Smooth muscle cell (in vitro differentiated cells): ENCODE measurements around the gene NEDD9. TPM values are rescaled to one million over a fixed set of nuclear protein-coding genes. Genes with fewer than 3 reads are reported as not detected.
A peak's percentile ranks its signal among the peaks of the same experiment; 100 is the strongest.

Source experiments
- DNase-seq: peaks from one replicate; lab custom pipeline; 2025; ENCODE audit not compliant: unreplicated experiment; lab: John Stamatoyannopoulos, UW
- H2AFZ ChIP-seq: fragments of 200-600 bp; sonication (generic); 2 replicates; pipeline ENCODE4 v1.6.0; 2016; ENCODE audit warnings: antibody characterized with exemption, low read depth, mild to moderate bottlenecking
- H3F3A ChIP-seq: fragments of 200-600 bp; sonication (generic); 2 replicates; pipeline ENCODE4 v1.6.0; 2017; ENCODE audit warnings: antibody characterized with exemption, low read depth
- H3K27ac ChIP-seq: fragments of 200-600 bp; sonication (generic); 2 replicates; pipeline ENCODE4 v1.5.1; 2016; ENCODE audit warnings: low read depth, mild to moderate bottlenecking
- H3K27me3 ChIP-seq: fragments of 200-600 bp; sonication (generic); 2 replicates; pipeline ENCODE4 v1.6.1; 2016; ENCODE audit warnings: low read depth, mild to moderate bottlenecking
- H3K36me3 ChIP-seq: fragments of 200-600 bp; sonication (generic); 2 replicates; pipeline ENCODE4 v1.5.1; 2016; ENCODE audit warnings: low read depth
- H3K4me1 ChIP-seq: fragments of 200-600 bp; sonication (generic); 2 replicates; pipeline ENCODE4 v1.5.1; 2016; ENCODE audit warnings: low read depth
- H3K4me2 ChIP-seq: fragments of 200-600 bp; sonication (generic); 2 replicates; pipeline ENCODE4 v1.6.0; 2016; ENCODE audit warnings: mild to moderate bottlenecking
- H3K4me3 ChIP-seq: fragments of 200-600 bp; sonication (generic); 2 replicates; pipeline ENCODE4 v1.5.1; 2016; ENCODE audit warnings: mild to moderate bottlenecking
- H3K79me2 ChIP-seq: fragments of 200-600 bp; sonication (generic); 2 replicates; pipeline ENCODE4 v1.6.0; 2016; ENCODE audit warnings: low read depth, mild to moderate bottlenecking
- H3K9ac ChIP-seq: fragments of 200-600 bp; sonication (generic); 2 replicates; pipeline ENCODE4 v1.6.0; 2016; ENCODE audit warnings: low read depth
- H3K9me3 ChIP-seq: fragments of 200-600 bp; sonication (generic); replicated peaks from 2 replicates; pipeline ENCODE4 v1.5.1; 2016; ENCODE audit warnings: low read depth
- H4K20me1 ChIP-seq: fragments of 200-600 bp; sonication (generic); 2 replicates; pipeline ENCODE4 v1.6.0; 2016; ENCODE audit warnings: low read depth
- CTCF ChIP-seq: fragments of 200-600 bp; sonication (generic); IDR thresholded peaks from 2 replicates; pipeline ENCODE4 v1.5.1; 2017; ENCODE audit warnings: borderline replicate concordance, mild to moderate bottlenecking, antibody characterized with exemption; ENCODE audit not compliant: insufficient read depth, poor library complexity, severe bottlenecking
- WGBS: methylation state at CpG from one replicate; pipeline ENCODE4 v1.1.7; 2016; ENCODE audit warnings: low lambda C conversion rate; 5-methylcytosine and 5-hydroxymethylcytosine counted together
- polyA plus RNA-seq: library from polyadenylated mRNA; unstranded; fragments of >200 nt; fragmentation: Nextera tagmentation; extraction: Ambion mirVana; gene quantifications from 2 replicates; pipeline ENCODE4 v1.2.1, GENCODE V29; 2016
- total RNA-seq: library from RNA; depleted of rRNA; stranded (reverse); fragments of >200 nt; gene quantifications from 2 replicates; pipeline ENCODE4 v1.2.3, GENCODE V29; 2014

The NEDD9 gene
- total and polyA plus RNA-seq, 2 experiments from 2014 or later: 85.6 to 127 TPM

- Histone ChIP-seq H3K9me3 (no peaks in the 10 kb centered on the region), H3K79me2 (no peaks in the 10 kb centered on the region), H3K4me1 (peaks cover 9% of the 10 kb centered on the region), H3K4me2 (no peak overlapping the region), H3K4me3 (no peak overlapping the region), H3K27ac (no peak overlapping the region), H2AFZ (peak overlapping the region; percentile 41), H3K27me3 (no peaks in the 10 kb centered on the region), H3K9ac (no peak overlapping the region), H3F3A (peaks cover 5% of the 10 kb centered on the region), H3K36me3 (no peaks in the 10 kb centered on the region), H4K20me1 (no peaks in the 10 kb centered on the region)
- no peak for TF ChIP-seq CTCF
- 55% methylated on average over 6 of the region's 6 CpGs for WGBS
- DNase-seq: no peak
Observed at GRCh38 chr6:11246722-11247121, 14.3 kb upstream of the NEDD9 start.

- no peak overlapping the region for H3K9ac ChIP-seq
- no peaks in the 10 kb centered on the region for H3K36me3 ChIP-seq
- WGBS: 72% methylated on average over 9 of the region's 9 CpGs
- H3K4me1 ChIP-seq: peaks cover 5% of the 10 kb centered on the region
- H2AFZ ChIP-seq: no peak overlapping the region
- no peak overlapping the region for H3K4me2 ChIP-seq
- no peak overlapping the region for H3K27ac ChIP-seq
- H3F3A ChIP-seq: no peaks in the 10 kb centered on the region
- TF ChIP-seq CTCF: no peak
- H3K27me3 ChIP-seq: no peaks in the 10 kb centered on the region
- no peaks in the 10 kb centered on the region for H4K20me1 ChIP-seq
- DNase-seq: no peak
- H3K79me2 ChIP-seq: no peaks in the 10 kb centered on the region
- no peak overlapping the region for H3K4me3 ChIP-seq
- H3K9me3 ChIP-seq: no peaks in the 10 kb centered on the region
Observed at GRCh38 chr6:11245381-11246256, 13.2 kb upstream of the NEDD9 start.

GRCh38 chr6:11244387-11245126, 12.1 kb upstream of the NEDD9 start:
- Histone ChIP-seq H3K4me2 (no peak overlapping the region), H2AFZ (no peak overlapping the region), H3K9me3 (no peaks in the 10 kb centered on the region), H3K79me2 (no peaks in the 10 kb centered on the region), H3F3A (no peaks in the 10 kb centered on the region), H3K27me3 (no peaks in the 10 kb centered on the region), H3K36me3 (no peaks in the 10 kb centered on the region), H3K9ac (no peak overlapping the region), H3K4me1 (peaks cover 5% of the 10 kb centered on the region), H4K20me1 (no peaks in the 10 kb centered on the region), H3K4me3 (no peak overlapping the region), H3K27ac (no peak overlapping the region)
- TF ChIP-seq CTCF: no peak
- 94% methylated on average over 2 of the region's 2 CpGs for WGBS
- DNase-seq: no peak
